Stimulated activated CD4-positive, alpha-beta T cell treated with anti-CD3 and anti-CD28 coated beads, Interleukin-12 subunit alpha, Interleukin-12 subunit beta, amount 100 ng/mL, for 4 hours (primary cell): ENCODE data around the gene SMIM23.

Experiments
- DNase-seq: peaks from one replicate; pipeline ENCODE4 v3.0.0-alpha.2; 2020

The SMIM23 gene

GRCh38 chr5:171785517-171785916 lies at the start of gene SMIM23:
Gene SMIM23, plus strand, starts transcription at chr5:171785817. Its CDS starts 55 bp downstream, at chr5:171785872.
- DNase-seq: no peak

- no peak for DNase-seq
Observed at GRCh38 chr5:171736976-171737891, 48.4 kb upstream of the SMIM23 start.

GRCh38 chr5:171738501-171738900 lies 47.1 kb upstream of the SMIM23 start:
- no peak for DNase-seq

GRCh38 chr5:171739271-171739670 lies 46.3 kb upstream of the SMIM23 start:
- no peak for DNase-seq

GRCh38 chr5:171743436-171744076 lies 42.1 kb upstream of the SMIM23 start:
- DNase-seq: no peak

GRCh38 chr5:171744264-171744663 lies 41.4 kb upstream of the SMIM23 start:
- no peak for DNase-seq

GRCh38 chr5:171744882-171745281 lies 40.7 kb upstream of the SMIM23 start:
- no peak for DNase-seq

GRCh38 chr5:171745602-171746001 lies 40.0 kb upstream of the SMIM23 start:
- no peak for DNase-seq

DNA sequence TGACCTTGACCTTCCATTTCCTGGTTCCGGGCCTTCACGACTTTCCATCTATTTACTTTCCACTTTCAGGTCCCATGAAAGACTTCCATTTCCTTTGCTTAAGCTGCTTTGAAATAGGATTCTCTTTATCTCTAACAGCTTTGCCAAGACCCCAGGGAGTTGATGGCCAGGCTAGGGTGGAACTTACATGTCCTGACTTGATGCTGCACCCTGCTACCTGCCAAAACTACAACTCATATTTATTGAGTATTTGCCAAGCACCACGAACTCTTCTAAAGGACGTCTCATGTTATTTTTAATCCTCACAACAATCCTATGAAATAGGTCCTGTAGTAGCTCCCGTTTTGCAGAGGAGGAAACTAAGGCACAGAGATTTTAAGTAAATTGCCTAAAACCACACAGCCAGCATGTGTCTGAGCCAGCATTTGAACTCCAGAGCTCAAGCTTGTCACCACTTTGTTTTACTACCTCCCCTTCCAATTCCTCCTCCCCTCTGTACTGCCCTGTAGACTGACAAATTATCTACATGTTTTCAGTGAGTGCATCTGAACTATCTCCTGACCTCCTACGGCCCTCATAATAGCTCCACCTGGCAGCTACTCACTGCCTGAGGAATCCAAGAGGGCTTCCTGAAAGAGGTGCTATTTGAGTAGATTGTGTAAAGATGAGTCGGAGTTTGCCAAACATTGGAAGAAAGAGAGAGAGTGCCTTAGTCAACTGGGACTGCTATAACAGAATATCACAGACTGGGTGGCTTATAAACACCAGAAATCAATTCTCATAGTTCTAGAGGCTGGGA lies 38.4 kb upstream of the SMIM23 start:
- DNase-seq: no peak

GRCh38 chr5:171748720-171749119 lies 36.9 kb upstream of the SMIM23 start:
- DNase-seq: no peak

GRCh38 chr5:171749365-171749764 lies 36.3 kb upstream of the SMIM23 start:
- no peak for DNase-seq

GRCh38 chr5:171750311-171750788 lies 35.3 kb upstream of the SMIM23 start:
- DNase-seq: no peak

GRCh38 chr5:171755354-171755821 lies 30.2 kb upstream of the SMIM23 start:
- DNase-seq: no peak

GRCh38 chr5:171757853-171758535 lies 27.6 kb upstream of the SMIM23 start:
- no peak for DNase-seq

- no peak for DNase-seq
Observed at GRCh38 chr5:171759777-171760176, 25.8 kb upstream of the SMIM23 start.

DNA sequence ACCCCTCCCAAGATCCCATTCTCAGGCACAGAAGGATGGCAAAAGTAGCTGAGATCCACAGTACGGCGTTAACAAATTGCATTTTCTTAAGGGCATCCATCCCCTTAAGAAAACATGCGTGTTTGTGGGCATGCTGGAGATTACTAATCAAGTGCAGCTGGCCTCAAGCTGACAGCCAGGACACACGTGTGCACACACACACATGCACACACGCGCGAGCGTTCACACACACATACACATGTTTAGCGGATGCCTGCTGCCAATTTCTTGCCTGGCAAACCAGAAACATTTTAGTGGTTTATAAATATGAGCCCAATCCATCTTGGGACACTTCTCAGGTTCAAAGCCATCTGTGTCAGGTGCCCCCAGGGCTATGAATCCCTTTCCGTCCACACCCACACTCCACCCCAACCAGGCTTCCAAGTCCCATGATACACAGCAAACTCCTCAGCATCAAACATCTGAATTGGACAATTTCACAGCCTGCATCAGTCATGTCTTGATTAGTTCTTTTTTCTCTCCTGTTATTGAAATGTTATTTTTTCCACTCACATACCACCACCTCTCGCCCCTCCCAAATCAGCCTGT lies 23.5 kb upstream of the SMIM23 start:
- DNase-seq: no peak

GRCh38 chr5:171762903-171763302 lies 22.7 kb upstream of the SMIM23 start:
- no peak for DNase-seq

- no peak for DNase-seq
Observed at GRCh38 chr5:171764265-171764664, 21.4 kb upstream of the SMIM23 start.

GRCh38 chr5:171766875-171767274 lies 18.7 kb upstream of the SMIM23 start:
- no peak for DNase-seq

DNA sequence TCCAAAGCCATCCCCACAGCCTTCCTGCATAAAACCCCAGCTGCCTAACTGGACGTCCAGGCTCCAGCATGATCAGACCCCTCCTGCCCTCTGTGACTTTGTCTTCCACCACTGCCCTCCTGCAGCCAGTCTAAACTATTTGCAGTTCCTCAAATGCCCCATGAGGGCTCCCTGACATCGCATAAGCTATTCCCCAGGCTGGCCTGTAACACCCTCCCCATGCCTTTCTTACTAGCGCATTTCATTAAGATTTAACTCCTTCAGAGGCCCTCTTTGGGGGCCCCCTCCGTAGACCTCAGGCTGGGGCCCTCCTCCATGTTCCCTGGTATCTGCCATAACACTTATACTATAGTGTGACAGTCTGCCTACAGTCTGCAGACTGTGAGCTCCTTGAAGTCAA lies 15.5 kb upstream of the SMIM23 start:
- DNase-seq: no peak

DNA sequence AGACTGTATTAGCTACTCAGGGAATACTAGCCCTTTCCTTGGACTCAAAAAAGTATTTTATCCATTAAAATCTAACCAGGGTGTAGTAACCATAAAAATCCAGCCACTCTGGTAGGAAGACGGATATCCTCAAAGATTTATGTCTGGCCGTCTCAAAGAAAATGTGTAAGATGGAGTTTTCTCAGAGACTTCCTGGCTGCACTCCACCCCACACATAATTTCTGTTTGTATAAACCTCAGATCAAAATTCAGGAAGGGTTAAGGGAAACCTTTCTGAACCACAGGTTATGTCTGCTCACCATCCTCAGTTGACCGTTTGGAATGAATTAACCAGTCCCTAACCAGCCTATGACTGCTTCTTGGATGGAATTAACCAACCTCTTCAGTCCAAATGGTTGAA lies 13.8 kb upstream of the SMIM23 start:
- DNase-seq: no peak

- DNase-seq: no peak
Observed at GRCh38 chr5:171773106-171773505, 12.5 kb upstream of the SMIM23 start.
